ENCODE results near the gene PAFAH1B1.
"Not testable (repeated sequence)": the region's sequence is repeated elsewhere in the genome, so short reads cannot be mapped to it uniquely, and the experiment has no call there.

GRCh38 chr17:2659337-2659736, 65.9 kb downstream of the PAFAH1B1 start:
- not testable (repeated sequence) for TF ChIP-seq AEBP2 (tag by site-specific recombination; IDR thresholded peaks at IDR 0.05; ENCODE audit: borderline replicate concordance); CTCF (tag by site-specific recombination; IDR thresholded peaks at IDR 0.05); PRDM1 (tag by site-specific recombination; IDR thresholded peaks at IDR 0.05); ZBTB7A (tag by site-specific recombination; IDR thresholded peaks at IDR 0.05; ENCODE audit: low read depth); SP2 (tag by site-specific recombination; IDR thresholded peaks at IDR 0.05); ZNF518A (tag by site-specific recombination; conservative IDR thresholded peaks at IDR 0.05; ENCODE audit: low read depth); ZNF692 (tag by site-specific recombination; IDR thresholded peaks at IDR 0.05); ZNF138 (tag by site-specific recombination; IDR thresholded peaks at IDR 0.05; ENCODE audit: borderline replicate concordance); BCL6B (tag by site-specific recombination; IDR thresholded peaks at IDR 0.05); ATF2 (tag by site-specific recombination; IDR thresholded peaks at IDR 0.05; ENCODE audit: low read depth); ZSCAN30 (tag by site-specific recombination; IDR thresholded peaks at IDR 0.05); ZFP37 (tag by site-specific recombination; IDR thresholded peaks at IDR 0.05); ZNF366 (tag by site-specific recombination; conservative IDR thresholded peaks at IDR 0.05)

Measured in HEK293 (cell line).